Colonic mucosa (tissue), 4 donors: ENCODE data around the gene GRM5. TPM values are rescaled to one million over a fixed set of nuclear protein-coding genes. Genes with fewer than 3 reads are reported as not detected.
"Not testable (repeated sequence)": the region's sequence is repeated elsewhere in the genome, so short reads cannot be mapped to it uniquely, and the experiment has no call there.

Experiments used
- DNase-seq: peaks from one replicate; pipeline ENCODE4 v3.0.0-alpha.2; 2020
- H3K27ac ChIP-seq: fragments of 200-600 bp; one replicate; pipeline ENCODE4 v1.8.0; 2021
- H3K27me3 ChIP-seq: fragments of 200-600 bp; one replicate; pipeline ENCODE4 v1.8.0; 2021
- H3K36me3 ChIP-seq: fragments of 200-600 bp; one replicate; pipeline ENCODE4 v1.8.0; 2021
- H3K4me1 ChIP-seq: fragments of 200-600 bp; one replicate; pipeline ENCODE4 v1.8.0; 2021; ENCODE audit warnings: mild to moderate bottlenecking
- H3K4me3 ChIP-seq: fragments of 200-600 bp; one replicate; pipeline ENCODE4 v1.8.0; 2021
- H3K9ac ChIP-seq, 2 donors: one replicate each; pipeline ENCODE4 v1.7.0; 2013; ENCODE audit warnings: control low read depth in 2 of 2, low read depth in 2 of 2, low read length in 2 of 2
- H3K9me3 ChIP-seq: fragments of 200-600 bp; one replicate; pipeline ENCODE4 v1.8.0; 2021
- CTCF ChIP-seq: fragments of 200-600 bp; IDR thresholded peaks from one replicate; pipeline ENCODE4 v1.8.0; 2022; ENCODE audit warnings: antibody characterized with exemption, mild to moderate bottlenecking
- intact Hi-C: fragments of 100-400 bp; cut with DNase I; formaldehyde crosslinking; loops from one replicate; pipeline ENCODE4 v1.14.1; 2022
- total RNA-seq, 2 donors: library from RNA; stranded (reverse); fragmentation: NEBNext Ultra II Directional in 1 of 2; extraction: Animal tissue kit (Norgen Biotek cat#: 25700) in 1 of 2; gene quantifications; one replicate each; pipeline ENCODE4 v1.2.1, GENCODE V29; 2021
- donor health status: healthy.
- donor health status: DM: no; HTN: no; CAD: no.
- donor health status: DM: no; HTN: no; CAD: no.

GRM5 gene
- total RNA-seq, 2 donors from 2014 or later = not detected

- Histone ChIP-seq H3K36me3 (no peaks in the 10 kb centered on the region), H3K9me3 (no peaks in the 10 kb centered on the region), H3K4me3 (no peak overlapping the region), H3K4me1 (no peaks in the 10 kb centered on the region), H3K27me3 (no peaks in the 10 kb centered on the region), H3K9ac (no peak overlapping the region), H3K27ac (no peak overlapping the region)
- peak; percentile 33 for DNase-seq
- no peak for TF ChIP-seq CTCF
- intact Hi-C loops = no loop called here
Measured at GRCh38 chr11:88886796-88887195, 179.0 kb downstream of the GRM5 start.

GRCh38 chr11:88882800-88883199 is 183.0 kb downstream of the GRM5 start:
- H3K4me1 ChIP-seq, H3K36me3 ChIP-seq, H3K9ac ChIP-seq, H3K9me3 ChIP-seq, intact Hi-C loops, H3K27ac ChIP-seq, H3K4me3 ChIP-seq, H3K27me3 ChIP-seq, DNase-seq: not testable (repeated sequence)

- Histone ChIP-seq H3K9me3 (no peaks in the 10 kb centered on the region), H3K4me3 (no peak overlapping the region), H3K27me3 (no peaks in the 10 kb centered on the region), H3K36me3 (no peaks in the 10 kb centered on the region), H3K27ac (no peak overlapping the region), H3K9ac (no peak overlapping the region), H3K4me1 (no peaks in the 10 kb centered on the region)
- intact Hi-C loops = no loop called here
- no peak for DNase-seq
- TF ChIP-seq CTCF = no peak
Measured at GRCh38 chr11:88861618-88862017, 204.2 kb downstream of the GRM5 start.

GRCh38 chr11:88860431-88860830 is 205.4 kb downstream of the GRM5 start:
- DNase-seq, H3K27ac ChIP-seq, H3K9me3 ChIP-seq, H3K27me3 ChIP-seq, H3K9ac ChIP-seq, H3K4me1 ChIP-seq, intact Hi-C loops, H3K4me3 ChIP-seq, H3K36me3 ChIP-seq: not testable (repeated sequence)

- H3K27ac ChIP-seq, H3K9me3 ChIP-seq, DNase-seq, intact Hi-C loops, H3K27me3 ChIP-seq, H3K4me1 ChIP-seq, H3K4me3 ChIP-seq, H3K36me3 ChIP-seq, H3K9ac ChIP-seq: not testable (repeated sequence)
Measured at GRCh38 chr11:88853963-88854362, 211.8 kb downstream of the GRM5 start.

- H3K4me1 ChIP-seq, H3K4me3 ChIP-seq, intact Hi-C loops, H3K27me3 ChIP-seq, DNase-seq, H3K27ac ChIP-seq, H3K36me3 ChIP-seq, H3K9ac ChIP-seq, H3K9me3 ChIP-seq: not testable (repeated sequence)
Measured at GRCh38 chr11:88851547-88851946, 214.2 kb downstream of the GRM5 start.

- H3K9me3 ChIP-seq, H3K9ac ChIP-seq, H3K27me3 ChIP-seq, H3K4me3 ChIP-seq, intact Hi-C loops, H3K36me3 ChIP-seq, H3K4me1 ChIP-seq, H3K27ac ChIP-seq, DNase-seq: not testable (repeated sequence)
Measured at GRCh38 chr11:88849773-88850172, 216.0 kb downstream of the GRM5 start.

GRCh38 chr11:88849368-88849767 is 216.4 kb downstream of the GRM5 start:
- Histone ChIP-seq H3K9me3 (no peaks in the 10 kb centered on the region), H3K4me3 (no peak overlapping the region), H3K27ac (no peak overlapping the region), H3K27me3 (no peaks in the 10 kb centered on the region), H3K4me1 (no peaks in the 10 kb centered on the region), H3K36me3 (no peaks in the 10 kb centered on the region), H3K9ac (no peak overlapping the region)
- no peak for DNase-seq
- intact Hi-C loops = no loop called here
- no peak for TF ChIP-seq CTCF

GRCh38 chr11:88846266-88846665 is 219.5 kb downstream of the GRM5 start:
- H3K27ac ChIP-seq, intact Hi-C loops, H3K9ac ChIP-seq, H3K4me1 ChIP-seq, DNase-seq, H3K4me3 ChIP-seq, H3K27me3 ChIP-seq, H3K9me3 ChIP-seq, H3K36me3 ChIP-seq: not testable (repeated sequence)

- H3K27me3 ChIP-seq, H3K27ac ChIP-seq, intact Hi-C loops, H3K9ac ChIP-seq, H3K9me3 ChIP-seq, H3K4me1 ChIP-seq, H3K4me3 ChIP-seq, DNase-seq, H3K36me3 ChIP-seq: not testable (repeated sequence)
Measured at GRCh38 chr11:88844941-88845340, 220.8 kb downstream of the GRM5 start.

- DNase-seq, H3K36me3 ChIP-seq, H3K4me1 ChIP-seq, H3K27me3 ChIP-seq, H3K9me3 ChIP-seq, H3K9ac ChIP-seq, H3K4me3 ChIP-seq, intact Hi-C loops, H3K27ac ChIP-seq: not testable (repeated sequence)
Measured at GRCh38 chr11:88843766-88844426, 221.9 kb downstream of the GRM5 start.
